Neuronal stem cell (in vitro differentiated cells): Measurements from ENCODE around the gene TGFB1.

Experiments
- DNase-seq: peaks from one replicate; pipeline ENCODE4 v3.0.0-alpha.2; 2013; ENCODE audit warnings: low spot score
- H2AFZ ChIP-seq: one replicate; pipeline ENCODE4 v1.6.1; 2013; ENCODE audit warnings: mild to moderate bottlenecking, low read length, inconsistent platforms
- H2AK5ac ChIP-seq: 2 replicates; pipeline ENCODE4 v1.6.1; 2013; ENCODE audit warnings: low read depth, mild to moderate bottlenecking, inconsistent platforms, low read length, moderate library complexity, mixed read lengths
- H2BK120ac ChIP-seq: 2 replicates; pipeline ENCODE4 v1.6.1; 2013; ENCODE audit warnings: low read depth, mild to moderate bottlenecking, inconsistent platforms, low read length, moderate library complexity, mixed read lengths
- H2BK12ac ChIP-seq: one replicate; pipeline ENCODE4 v1.6.1; 2013; ENCODE audit warnings: low read length, inconsistent platforms
- H2BK15ac ChIP-seq: 2 replicates; pipeline ENCODE4 v1.6.1; 2013; ENCODE audit warnings: mild to moderate bottlenecking, low read length, inconsistent platforms, mixed read lengths
- H2BK5ac ChIP-seq: one replicate; pipeline ENCODE4 v1.6.1; 2013; ENCODE audit warnings: inconsistent platforms, mild to moderate bottlenecking, low read length, moderate library complexity
- H3K14ac ChIP-seq: one replicate; pipeline ENCODE4 v1.6.1; 2013; ENCODE audit warnings: low read length, inconsistent platforms
- H3K18ac ChIP-seq: 2 replicates; pipeline ENCODE4 v1.6.1; 2013; ENCODE audit warnings: low read length, inconsistent platforms
- H3K23ac ChIP-seq: 2 replicates; pipeline ENCODE4 v1.6.1; 2013; ENCODE audit warnings: low read depth, mild to moderate bottlenecking, mixed read lengths, low read length, inconsistent platforms; ENCODE audit not compliant: poor library complexity
- H3K27ac ChIP-seq: replicated peaks from 3 replicates; pipeline ENCODE4 v1.5.1; 2013; ENCODE audit warnings: low read length, inconsistent platforms
- H3K27me3 ChIP-seq, 3 experiments: 2 replicates each; pipeline ENCODE4 v1.6.1; 2013; ENCODE audit warnings: low read length in 3 of 3, mild to moderate bottlenecking in 2 of 3, inconsistent platforms in 1 of 3, low read depth in 1 of 3, mixed read lengths in 1 of 3, moderate library complexity in 1 of 3; ENCODE audit not compliant: control insufficient read depth in 3 of 3, insufficient read depth in 3 of 3
- H3K36me3 ChIP-seq, 2 donors: replicated peaks in 1 of 2; 2 replicates each; pipeline ENCODE4 v1.6.1; 2013; ENCODE audit warnings: low read length in 2 of 2; ENCODE audit not compliant: control insufficient read depth in 2 of 2, insufficient read depth in 2 of 2
- H3K4ac ChIP-seq: 2 replicates; pipeline ENCODE4 v1.6.1; 2013; ENCODE audit warnings: inconsistent platforms, mild to moderate bottlenecking, low read length, moderate library complexity
- H3K4me1 ChIP-seq, 2 donors: 1 replicate in 1 of 2; 2 replicates in 1 of 2; pipeline ENCODE4 v1.6.1; 2013; ENCODE audit warnings: low read length in 2 of 2, low read depth in 1 of 2; ENCODE audit not compliant: control insufficient read depth in 2 of 2, insufficient read depth in 1 of 2
- H3K4me2 ChIP-seq: one replicate; pipeline ENCODE4 v1.6.1; 2013; ENCODE audit warnings: mild to moderate bottlenecking, low read length, inconsistent platforms; ENCODE audit not compliant: insufficient read depth, poor library complexity, severe bottlenecking
- H3K4me3 ChIP-seq, 2 donors: 2 replicates each; pipeline ENCODE4 v1.5.1; 2013; ENCODE audit warnings: low read length in 2 of 2, mild to moderate bottlenecking in 2 of 2, inconsistent platforms in 1 of 2, moderate library complexity in 1 of 2
- H3K79me1 ChIP-seq: one replicate; pipeline ENCODE4 v1.6.1; 2013; ENCODE audit warnings: low read depth, mild to moderate bottlenecking, inconsistent platforms, low read length, moderate library complexity
- H3K9ac ChIP-seq: one replicate; pipeline ENCODE4 v1.6.1; 2013; ENCODE audit warnings: mild to moderate bottlenecking, low read depth, low read length, inconsistent platforms; ENCODE audit not compliant: poor library complexity
- H3K9me3 ChIP-seq, 2 donors: replicated peaks in 1 of 2; 2 replicates each; pipeline versions ENCODE3 to v1.6.1; 2013; ENCODE audit warnings: low read length in 2 of 2, mild to moderate bottlenecking in 2 of 2, inconsistent platforms in 1 of 2, low read depth in 1 of 2, mixed read lengths in 1 of 2, moderate library complexity in 1 of 2; ENCODE audit not compliant: control insufficient read depth in 2 of 2, insufficient read depth in 1 of 2
- H4K8ac ChIP-seq: one replicate; pipeline ENCODE4 v1.6.1; 2013; ENCODE audit warnings: low read depth, mild to moderate bottlenecking, inconsistent platforms, low read length, moderate library complexity
- H4K91ac ChIP-seq: one replicate; pipeline ENCODE4 v1.6.1; 2013; ENCODE audit warnings: low read length, low read depth, mild to moderate bottlenecking, inconsistent platforms; ENCODE audit not compliant: poor library complexity
- WGBS, 2 donors: extraction: QIAGEN DNeasy Blood & Tissue Kit; methylation state at CpG; one replicate each; pipeline ENCODE4 v1.1.7; 2013; ENCODE audit warnings: missing lambda C conversion rate in 2 of 2, mixed read lengths in 1 of 2; ENCODE audit not compliant: insufficient read length in 2 of 2, insufficient replicate concordance in 1 of 2; ENCODE audit errors: extremely low coverage in 2 of 2; 5-methylcytosine and 5-hydroxymethylcytosine counted together

The TGFB1 gene

GRCh38 chr19:41319500-41320184, 34.1 kb downstream of the TGFB1 start:
- no peak overlapping the region for H2AFZ ChIP-seq
- H3K18ac ChIP-seq = no peak overlapping the region
- H2BK120ac ChIP-seq = no peak overlapping the region
- no peak overlapping the region for H3K4me2 ChIP-seq
- H2BK5ac ChIP-seq = no peak overlapping the region
- no peaks in the 10 kb centered on the region for H3K79me1 ChIP-seq
- no peak overlapping the region for H3K4ac ChIP-seq
- no peak overlapping the region for H4K91ac ChIP-seq
- no CpG with 5 or more reads among the region's 20 CpGs for WGBS, 2 donors
- H2AK5ac ChIP-seq = no peak overlapping the region
- H3K36me3 ChIP-seq = peaks cover 34 to 87% of the 10 kb centered on the region in 2 donors
- DNase-seq = no peak
- H3K14ac ChIP-seq = no peak overlapping the region
- H3K9ac ChIP-seq = no peak overlapping the region
- no peak overlapping the region for H4K8ac ChIP-seq
- no peaks in the 10 kb centered on the region for H3K27me3 ChIP-seq
- H2BK12ac ChIP-seq = no peak overlapping the region
- no peak overlapping the region for H3K27ac ChIP-seq
- H3K23ac ChIP-seq = no peak overlapping the region
- peaks cover 0 to 8% of the 10 kb centered on the region in 2 donors for H3K9me3 ChIP-seq
- no peak overlapping the region for H2BK15ac ChIP-seq
- H3K4me3 ChIP-seq = no peak overlapping the region
- peaks cover 12 to 14% of the 10 kb centered on the region in 2 donors for H3K4me1 ChIP-seq

GRCh38 chr19:41318696-41319499, 34.8 kb downstream of the TGFB1 start:
- no peaks in the 10 kb centered on the region for H3K27me3 ChIP-seq
- H3K27ac ChIP-seq = no peak overlapping the region

GRCh38 chr19:41316306-41316920, 37.3 kb downstream of the TGFB1 start:
- Histone ChIP-seq H3K18ac (no peak overlapping the region), H4K91ac (no peak overlapping the region), H2BK5ac (no peak overlapping the region), H3K36me3 (peaks cover 35 to 90% of the 10 kb centered on the region in 2 donors), H3K9ac (no peak overlapping the region), H2BK120ac (no peak overlapping the region), H3K79me1 (no peaks in the 10 kb centered on the region), H3K27me3 (no peaks in the 10 kb centered on the region), H3K23ac (no peak overlapping the region), H3K9me3 (peaks cover 0 to 8% of the 10 kb centered on the region in 2 donors), H3K27ac (no peak overlapping the region), H4K8ac (no peak overlapping the region), H2AK5ac (no peak overlapping the region), H3K4me3 (no peak overlapping the region), H2BK15ac (no peak overlapping the region), H2BK12ac (no peak overlapping the region), H3K4me1 (peaks cover 1 to 3% of the 10 kb centered on the region in 2 donors), H3K4me2 (no peak overlapping the region), H3K4ac (no peak overlapping the region), H2AFZ (no peak overlapping the region), H3K14ac (no peak overlapping the region)
- no peak for DNase-seq
- no CpG with 5 or more reads among the region's 24 CpGs for WGBS, 2 donors

More at GRCh38 chr19:41318696-41319499, 34.8 kb downstream of the TGFB1 start:
- H3K79me1 ChIP-seq = no peaks in the 10 kb centered on the region
- peak overlapping the region; percentile 17 for H3K23ac ChIP-seq
- H2AK5ac ChIP-seq = no peak overlapping the region
- H3K4ac ChIP-seq = no peak overlapping the region
- no peak overlapping the region for H2BK12ac ChIP-seq
- DNase-seq = no peak
- peaks cover 34 to 91% of the 10 kb centered on the region in 2 donors for H3K36me3 ChIP-seq
- H4K8ac ChIP-seq = no peak overlapping the region
- no peak overlapping the region for H4K91ac ChIP-seq
- peaks cover 5 to 11% of the 10 kb centered on the region in 2 donors for H3K4me1 ChIP-seq
- no peak overlapping the region for H3K4me2 ChIP-seq
- H3K4me3 ChIP-seq = no peak overlapping the region
- H2AFZ ChIP-seq = no peak overlapping the region
- no peak overlapping the region for H2BK120ac ChIP-seq
- WGBS, 2 donors = no CpG with 5 or more reads among the region's 19 CpGs
- H2BK15ac ChIP-seq = no peak overlapping the region
- peaks cover 0 to 8% of the 10 kb centered on the region in 2 donors for H3K9me3 ChIP-seq
- no peak overlapping the region for H3K18ac ChIP-seq
- no peak overlapping the region for H2BK5ac ChIP-seq
- no peak overlapping the region for H3K9ac ChIP-seq
- no peak overlapping the region for H3K14ac ChIP-seq

- H3K4me3 ChIP-seq = no peak overlapping the region
- peaks cover 2% of the 10 kb centered on the region for H3K79me1 ChIP-seq
- no peak overlapping the region for H3K14ac ChIP-seq
- H2BK5ac ChIP-seq = no peak overlapping the region
- H3K27ac ChIP-seq = no peak overlapping the region
- no peak overlapping the region for H3K23ac ChIP-seq
- H3K4me2 ChIP-seq = no peak overlapping the region
- H4K91ac ChIP-seq = no peak overlapping the region
- H3K27me3 ChIP-seq = no peaks in the 10 kb centered on the region
- WGBS, 2 donors = no CpG with 5 or more reads among the region's 8 CpGs
- peaks cover 0 to 8% of the 10 kb centered on the region in 2 donors for H3K4me1 ChIP-seq
- no peak overlapping the region for H2BK120ac ChIP-seq
- no peak overlapping the region for H3K9ac ChIP-seq
- H3K9me3 ChIP-seq = peaks cover 0 to 5% of the 10 kb centered on the region in 2 donors
- no peak overlapping the region for H2AK5ac ChIP-seq
- H4K8ac ChIP-seq = no peak overlapping the region
- no peak overlapping the region for H2BK12ac ChIP-seq
- H2AFZ ChIP-seq = no peak overlapping the region
- no peak overlapping the region for H3K18ac ChIP-seq
- no peak for DNase-seq
- H3K4ac ChIP-seq = no peak overlapping the region
- no peak overlapping the region for H2BK15ac ChIP-seq
- peaks cover 16 to 64% of the 10 kb centered on the region in 2 donors for H3K36me3 ChIP-seq
Observed at GRCh38 chr19:41311613-41312012, 42.1 kb downstream of the TGFB1 start.
